Adrenal gland (tissue), 5 donors: Measurements from ENCODE around the gene PDF.

Source experiments
- POLR2A ChIP-seq, 2 donors: fragments of 450-650 bp; IDR thresholded peaks; one replicate each; pipeline ENCODE4 v1.6.1; 2017; ENCODE audit warnings: antibody characterized with exemption in 2 of 2, mild to moderate bottlenecking in 2 of 2, moderate library complexity in 1 of 2
- TF ChIP-seq, protein P1 (sequence below), 6 experiments: fragments of 450-650 bp in 4 of 6; fragments of 200-600 bp in 2 of 6; sonication (generic) in 1 of 6; IDR thresholded peaks; 1 replicate in 5 of 6; 2 replicates in 1 of 6; pipeline versions ENCODE4 v1.5.1 to v1.8.0; 2016 to 2021; ENCODE audit warnings: antibody characterized with exemption in 6 of 6, mild to moderate bottlenecking in 2 of 6, moderate library complexity in 1 of 6
- donor health status: DM: no; HTN: no; CAD: no.

DNA sequence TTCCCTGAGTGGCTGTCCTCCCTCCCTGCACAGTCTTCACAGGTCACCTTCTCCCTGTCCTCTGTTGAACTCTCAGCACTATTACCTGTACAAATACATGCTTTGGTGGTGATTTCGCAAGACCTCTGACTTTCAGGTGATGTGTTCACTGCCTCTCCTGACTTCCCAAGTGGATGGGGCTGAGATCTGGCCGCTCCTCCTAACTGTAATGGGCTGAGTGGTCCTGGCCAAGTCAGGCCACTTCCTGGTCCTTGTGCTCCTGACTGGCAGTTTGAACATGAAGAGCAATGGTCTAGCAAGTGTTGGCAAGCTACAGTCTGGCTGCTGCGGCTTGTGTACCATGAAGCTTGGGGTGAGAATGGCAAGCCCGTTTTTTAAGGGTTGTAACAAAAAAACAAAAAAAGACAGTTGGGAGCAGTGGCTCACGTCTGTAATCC, 32.9 kb upstream of the PDF start:
- TF ChIP-seq POLR2A (IDR thresholded peaks at IDR 0.05), result no peak
- TF ChIP-seq, protein P1, sequence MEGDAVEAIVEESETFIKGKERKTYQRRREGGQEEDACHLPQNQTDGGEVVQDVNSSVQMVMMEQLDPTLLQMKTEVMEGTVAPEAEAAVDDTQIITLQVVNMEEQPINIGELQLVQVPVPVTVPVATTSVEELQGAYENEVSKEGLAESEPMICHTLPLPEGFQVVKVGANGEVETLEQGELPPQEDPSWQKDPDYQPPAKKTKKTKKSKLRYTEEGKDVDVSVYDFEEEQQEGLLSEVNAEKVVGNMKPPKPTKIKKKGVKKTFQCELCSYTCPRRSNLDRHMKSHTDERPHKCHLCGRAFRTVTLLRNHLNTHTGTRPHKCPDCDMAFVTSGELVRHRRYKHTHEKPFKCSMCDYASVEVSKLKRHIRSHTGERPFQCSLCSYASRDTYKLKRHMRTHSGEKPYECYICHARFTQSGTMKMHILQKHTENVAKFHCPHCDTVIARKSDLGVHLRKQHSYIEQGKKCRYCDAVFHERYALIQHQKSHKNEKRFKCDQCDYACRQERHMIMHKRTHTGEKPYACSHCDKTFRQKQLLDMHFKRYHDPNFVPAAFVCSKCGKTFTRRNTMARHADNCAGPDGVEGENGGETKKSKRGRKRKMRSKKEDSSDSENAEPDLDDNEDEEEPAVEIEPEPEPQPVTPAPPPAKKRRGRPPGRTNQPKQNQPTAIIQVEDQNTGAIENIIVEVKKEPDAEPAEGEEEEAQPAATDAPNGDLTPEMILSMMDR (IDR thresholded peaks at IDR 0.05), result no peak
